ENCODE measurements around the gene HSPA12B. TPM values are rescaled to one million over a fixed set of nuclear protein-coding genes. Genes with fewer than 3 reads are reported as not detected.

HSPA12B gene
- total and polyA plus RNA-seq, 2 donors from 2014 or later, result 8.7 to 18.9 TPM

DNA sequence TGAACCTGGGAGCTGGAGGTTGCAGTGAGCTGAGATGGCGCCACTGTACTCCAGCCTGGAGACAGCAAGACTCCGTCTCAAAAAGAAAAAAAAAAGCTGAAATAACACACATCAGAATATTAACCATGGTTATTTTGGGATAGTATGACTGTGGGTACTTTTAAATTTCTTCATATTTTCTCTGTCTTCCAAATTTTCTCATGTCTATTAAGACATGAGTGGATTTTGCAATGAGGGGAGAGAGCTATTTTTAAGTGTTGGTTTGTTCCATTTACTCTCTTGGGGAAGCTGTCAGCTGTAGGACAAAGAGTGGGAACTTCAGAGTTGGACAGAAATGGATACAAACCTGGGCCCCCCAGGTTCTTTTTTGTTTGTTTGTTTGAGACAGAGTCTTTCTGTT, 24.8 kb downstream of the HSPA12B start:
- H3K36me3 ChIP-seq (ENCODE audit: control insufficient read depth in 2 of 3, insufficient read depth in 3 of 3, low read length in 3 of 3), result peaks cover 0 to 4% (median 0%) of the 10 kb centered on the region in 3 donors
- FAIRE-seq, result no peak
- peaks cover 0 to 4% (median 0%) of the 10 kb centered on the region in 3 donors for H3K4me1 ChIP-seq (ENCODE audit: control insufficient read depth in 2 of 3, insufficient read depth in 2 of 3, low read depth in 1 of 3, low read length in 3 of 3)

GRCh38 chr20:3758566-3758965, 26.1 kb downstream of the HSPA12B start:
- no peak overlapping the region for H3K27ac ChIP-seq (ENCODE audit: low read depth in 2 of 2, low read length in 2 of 2)
- TF ChIP-seq, protein P1, sequence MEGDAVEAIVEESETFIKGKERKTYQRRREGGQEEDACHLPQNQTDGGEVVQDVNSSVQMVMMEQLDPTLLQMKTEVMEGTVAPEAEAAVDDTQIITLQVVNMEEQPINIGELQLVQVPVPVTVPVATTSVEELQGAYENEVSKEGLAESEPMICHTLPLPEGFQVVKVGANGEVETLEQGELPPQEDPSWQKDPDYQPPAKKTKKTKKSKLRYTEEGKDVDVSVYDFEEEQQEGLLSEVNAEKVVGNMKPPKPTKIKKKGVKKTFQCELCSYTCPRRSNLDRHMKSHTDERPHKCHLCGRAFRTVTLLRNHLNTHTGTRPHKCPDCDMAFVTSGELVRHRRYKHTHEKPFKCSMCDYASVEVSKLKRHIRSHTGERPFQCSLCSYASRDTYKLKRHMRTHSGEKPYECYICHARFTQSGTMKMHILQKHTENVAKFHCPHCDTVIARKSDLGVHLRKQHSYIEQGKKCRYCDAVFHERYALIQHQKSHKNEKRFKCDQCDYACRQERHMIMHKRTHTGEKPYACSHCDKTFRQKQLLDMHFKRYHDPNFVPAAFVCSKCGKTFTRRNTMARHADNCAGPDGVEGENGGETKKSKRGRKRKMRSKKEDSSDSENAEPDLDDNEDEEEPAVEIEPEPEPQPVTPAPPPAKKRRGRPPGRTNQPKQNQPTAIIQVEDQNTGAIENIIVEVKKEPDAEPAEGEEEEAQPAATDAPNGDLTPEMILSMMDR (IDR thresholded peaks at IDR 0.05; ENCODE audit: borderline replicate concordance, extremely low read depth, insufficient read depth), result no peak

More for the DNA sequence above, 24.8 kb downstream of the HSPA12B start:
- Histone ChIP-seq H3K4me3 (ENCODE audit: low read length in 3 of 3) (no peak overlapping the region), H3K9me3 (ENCODE audit: control insufficient read depth in 2 of 3, insufficient read depth in 1 of 3, low read length in 3 of 3) (no peaks in the 10 kb centered on the region), H3K27ac (ENCODE audit: low read depth in 2 of 2, low read length in 2 of 2) (no peak overlapping the region), H3K27me3 (ENCODE audit: control insufficient read depth, insufficient read depth, low read length) (no peaks in the 10 kb centered on the region), H3K9ac (ENCODE audit: low read length in 3 of 3) (no peak overlapping the region)
- intact Hi-C loops (cut with DNase I), result no loop called here
- no peak for DNase-seq
- TF ChIP-seq, protein P1 (IDR thresholded peaks at IDR 0.05; ENCODE audit: borderline replicate concordance, extremely low read depth, insufficient read depth), result no peak

DNA sequence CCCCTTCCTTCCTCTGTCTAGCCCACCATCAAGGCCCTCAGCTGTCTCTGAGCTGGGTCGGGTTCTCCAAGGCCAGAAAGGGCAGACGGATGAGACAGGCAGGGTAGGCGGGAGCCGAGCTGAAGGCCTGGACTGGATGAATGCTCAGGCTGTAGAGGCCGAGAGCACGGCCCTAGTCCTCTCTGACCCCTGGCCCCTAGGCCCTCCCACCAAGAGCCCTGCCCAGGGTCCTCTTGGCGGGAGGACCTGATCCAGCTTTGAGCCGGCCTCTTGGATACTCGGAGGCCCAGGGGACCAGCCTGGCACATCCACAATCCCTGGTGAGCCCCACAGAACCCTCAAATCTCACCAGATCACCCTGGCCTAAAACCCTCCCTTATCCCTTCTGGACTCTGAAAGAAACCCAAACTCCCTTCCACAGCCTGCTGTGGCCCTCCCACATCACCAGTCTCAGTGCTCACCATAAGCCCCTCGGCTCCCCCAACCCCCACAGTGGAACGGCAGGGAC, 26.9 kb downstream of the HSPA12B start:
- peaks cover 0 to 4% (median 0%) of the 10 kb centered on the region in 3 donors for H3K36me3 ChIP-seq (ENCODE audit: control insufficient read depth in 2 of 3, insufficient read depth in 3 of 3, low read length in 3 of 3)

More at GRCh38 chr20:3758566-3758965, 26.1 kb downstream of the HSPA12B start:
- H3K4me3 ChIP-seq (ENCODE audit: low read length in 3 of 3), result no peak overlapping the region
- intact Hi-C loops (cut with DNase I), result no loop called here
- no peak for FAIRE-seq
- no peaks in the 10 kb centered on the region for H3K4me1 ChIP-seq (ENCODE audit: control insufficient read depth in 2 of 3, insufficient read depth in 2 of 3, low read depth in 1 of 3, low read length in 3 of 3)
- H3K36me3 ChIP-seq (ENCODE audit: control insufficient read depth in 2 of 3, insufficient read depth in 3 of 3, low read length in 3 of 3), result peaks cover 0 to 4% (median 0%) of the 10 kb centered on the region in 3 donors
- H3K9me3 ChIP-seq (ENCODE audit: control insufficient read depth in 2 of 3, insufficient read depth in 1 of 3, low read length in 3 of 3), result no peaks in the 10 kb centered on the region
- no peaks in the 10 kb centered on the region for H3K27me3 ChIP-seq (ENCODE audit: control insufficient read depth, insufficient read depth, low read length)
- H3K9ac ChIP-seq (ENCODE audit: low read length in 3 of 3), result no peak overlapping the region
- peak in 1 of 5 donors; percentile 87 for DNase-seq

More for the DNA sequence above, 26.9 kb downstream of the HSPA12B start:
- intact Hi-C loops (cut with DNase I), result no loop called here
- Histone ChIP-seq H3K9ac (ENCODE audit: low read length in 3 of 3) (no peak overlapping the region), H3K9me3 (ENCODE audit: control insufficient read depth in 2 of 3, insufficient read depth in 1 of 3, low read length in 3 of 3) (no peaks in the 10 kb centered on the region), H3K27ac (ENCODE audit: low read depth in 2 of 2, low read length in 2 of 2) (no peak overlapping the region), H3K27me3 (ENCODE audit: control insufficient read depth, insufficient read depth, low read length) (no peaks in the 10 kb centered on the region), H3K4me3 (ENCODE audit: low read length in 3 of 3) (no peak overlapping the region), H3K4me1 (ENCODE audit: control insufficient read depth in 2 of 3, insufficient read depth in 2 of 3, low read depth in 1 of 3, low read length in 3 of 3) (peaks cover 0 to 4% (median 0%) of the 10 kb centered on the region in 3 donors)
- no peak for FAIRE-seq
- no peak for DNase-seq
- TF ChIP-seq, protein P1 (IDR thresholded peaks at IDR 0.05; ENCODE audit: borderline replicate concordance, extremely low read depth, insufficient read depth), result no peak

All from kidney (tissue), 14 donors.